Progenitor cell of endocrine pancreas (in vitro differentiated cells): ENCODE measurements around the gene OPALIN. TPM values are rescaled to one million over a fixed set of nuclear protein-coding genes. Genes with fewer than 3 reads are reported as not detected.

Source experiments
- DNase-seq: peaks from one replicate; pipeline ENCODE4 v3.0.0; 2021; ENCODE audit warnings: low spot score; ENCODE audit not compliant: unreplicated experiment
- H3K27ac Mint-ChIP-seq: 2 replicates; pipeline ENCODE4 v1.8.0; 2021; ENCODE audit warnings: mild to moderate bottlenecking, moderate library complexity, mixed read lengths
- H3K27me3 Mint-ChIP-seq: 2 replicates; pipeline ENCODE4 v1.8.0; 2021; ENCODE audit warnings: mixed read lengths
- H3K36me3 Mint-ChIP-seq: 2 replicates; pipeline ENCODE4 v1.8.0; 2022; ENCODE audit warnings: mixed read lengths; ENCODE audit not compliant: insufficient read depth
- H3K4me1 Mint-ChIP-seq: 2 replicates; pipeline ENCODE4 v1.8.0; 2021; ENCODE audit warnings: low read depth, mixed read lengths
- H3K4me3 Mint-ChIP-seq: 2 replicates; pipeline ENCODE4 v1.8.0; 2021; ENCODE audit warnings: low read depth, mild to moderate bottlenecking, moderate library complexity, mixed read lengths
- H3K9me3 Mint-ChIP-seq: 2 replicates; pipeline ENCODE4 v1.8.0; 2021; ENCODE audit warnings: low read depth, mixed read lengths
- total RNA-seq: library from RNA; stranded (reverse); gene quantifications from 2 replicates; pipeline ENCODE4 v1.2.1, GENCODE V29; 2021
- TF ChIP-seq, protein P1 (sequence below): fragments of 200-600 bp; sonication (generic); IDR thresholded peaks from one replicate; pipeline ENCODE4 v1.5.0; 2021; ENCODE audit warnings: antibody characterized with exemption, mild to moderate bottlenecking; ENCODE audit not compliant: unreplicated experiment

OPALIN gene
- total RNA-seq, 1 donor from 2014 or later: not detected

- Mint-ChIP-seq H3K27me3 (peaks cover 20% of the 10 kb centered on the region), H3K4me1 (peaks cover 7% of the 10 kb centered on the region), H3K4me3 (no peak overlapping the region), H3K27ac (no peak overlapping the region), H3K9me3 (no peaks in the 10 kb centered on the region), H3K36me3 (no peaks in the 10 kb centered on the region)
- DNase-seq: no peak
- TF ChIP-seq, protein P1, sequence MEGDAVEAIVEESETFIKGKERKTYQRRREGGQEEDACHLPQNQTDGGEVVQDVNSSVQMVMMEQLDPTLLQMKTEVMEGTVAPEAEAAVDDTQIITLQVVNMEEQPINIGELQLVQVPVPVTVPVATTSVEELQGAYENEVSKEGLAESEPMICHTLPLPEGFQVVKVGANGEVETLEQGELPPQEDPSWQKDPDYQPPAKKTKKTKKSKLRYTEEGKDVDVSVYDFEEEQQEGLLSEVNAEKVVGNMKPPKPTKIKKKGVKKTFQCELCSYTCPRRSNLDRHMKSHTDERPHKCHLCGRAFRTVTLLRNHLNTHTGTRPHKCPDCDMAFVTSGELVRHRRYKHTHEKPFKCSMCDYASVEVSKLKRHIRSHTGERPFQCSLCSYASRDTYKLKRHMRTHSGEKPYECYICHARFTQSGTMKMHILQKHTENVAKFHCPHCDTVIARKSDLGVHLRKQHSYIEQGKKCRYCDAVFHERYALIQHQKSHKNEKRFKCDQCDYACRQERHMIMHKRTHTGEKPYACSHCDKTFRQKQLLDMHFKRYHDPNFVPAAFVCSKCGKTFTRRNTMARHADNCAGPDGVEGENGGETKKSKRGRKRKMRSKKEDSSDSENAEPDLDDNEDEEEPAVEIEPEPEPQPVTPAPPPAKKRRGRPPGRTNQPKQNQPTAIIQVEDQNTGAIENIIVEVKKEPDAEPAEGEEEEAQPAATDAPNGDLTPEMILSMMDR: no peak
These were observed 37.0 kb downstream of the OPALIN start for GRCh38 chr10:96321822-96322221.

- Mint-ChIP-seq H3K4me1 (peaks cover 7% of the 10 kb centered on the region), H3K4me3 (no peak overlapping the region), H3K27me3 (peaks cover 8% of the 10 kb centered on the region), H3K27ac (no peak overlapping the region), H3K9me3 (no peaks in the 10 kb centered on the region), H3K36me3 (no peaks in the 10 kb centered on the region)
- no peak for DNase-seq
- TF ChIP-seq, protein P1: no peak
These were observed 38.9 kb downstream of the OPALIN start for GRCh38 chr10:96319754-96320474.

DNA sequence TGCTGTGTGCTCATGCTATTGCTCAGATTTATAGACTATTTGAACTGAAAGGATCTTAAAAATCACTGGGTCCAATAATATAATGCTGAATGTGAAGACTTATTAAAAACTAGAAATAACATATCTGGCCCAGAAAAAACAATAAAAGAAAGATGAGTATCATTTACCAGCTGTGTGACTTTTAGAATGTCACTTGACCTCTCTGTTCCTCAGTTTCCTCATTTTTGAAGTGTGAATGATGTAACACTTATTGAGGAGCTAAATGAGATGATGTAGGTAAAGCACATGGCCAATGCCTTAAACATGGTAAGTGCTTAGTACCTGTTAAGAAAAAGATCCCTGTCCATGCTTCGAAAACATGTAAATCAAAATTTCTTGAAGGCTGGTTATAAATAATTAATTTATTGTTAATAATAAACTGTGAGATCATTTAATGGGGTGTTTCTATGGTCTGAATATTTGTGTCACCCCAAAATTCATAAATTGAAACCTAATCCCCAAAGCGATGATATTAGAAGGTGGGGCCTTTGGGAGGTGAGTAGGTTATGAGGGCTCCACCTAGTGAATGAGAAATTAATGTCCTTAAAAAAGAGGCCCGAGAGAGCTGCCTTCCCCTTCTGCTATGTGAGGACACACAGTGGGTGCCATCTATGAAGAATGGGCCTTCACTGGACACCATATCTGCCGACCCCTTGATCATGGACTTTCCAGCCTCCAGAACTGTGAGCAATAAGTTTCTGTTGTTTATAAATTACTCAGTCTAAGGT lies 41.6 kb downstream of the OPALIN start:
- Mint-ChIP-seq H3K27me3 (no peaks in the 10 kb centered on the region), H3K27ac (no peak overlapping the region), H3K9me3 (no peaks in the 10 kb centered on the region), H3K4me1 (no peaks in the 10 kb centered on the region), H3K36me3 (no peaks in the 10 kb centered on the region), H3K4me3 (no peak overlapping the region)
- no peak for DNase-seq
- TF ChIP-seq, protein P1: no peak

GRCh38 chr10:96313344-96313743 lies 45.5 kb downstream of the OPALIN start:
- H3K4me1 Mint-ChIP-seq: peaks cover 2% of the 10 kb centered on the region
- no peak for DNase-seq
- no peaks in the 10 kb centered on the region for H3K9me3 Mint-ChIP-seq
- H3K27me3 Mint-ChIP-seq: no peaks in the 10 kb centered on the region
- no peaks in the 10 kb centered on the region for H3K36me3 Mint-ChIP-seq
- H3K27ac Mint-ChIP-seq: no peak overlapping the region
- TF ChIP-seq, protein P1: no peak
- H3K4me3 Mint-ChIP-seq: no peak overlapping the region

DNA sequence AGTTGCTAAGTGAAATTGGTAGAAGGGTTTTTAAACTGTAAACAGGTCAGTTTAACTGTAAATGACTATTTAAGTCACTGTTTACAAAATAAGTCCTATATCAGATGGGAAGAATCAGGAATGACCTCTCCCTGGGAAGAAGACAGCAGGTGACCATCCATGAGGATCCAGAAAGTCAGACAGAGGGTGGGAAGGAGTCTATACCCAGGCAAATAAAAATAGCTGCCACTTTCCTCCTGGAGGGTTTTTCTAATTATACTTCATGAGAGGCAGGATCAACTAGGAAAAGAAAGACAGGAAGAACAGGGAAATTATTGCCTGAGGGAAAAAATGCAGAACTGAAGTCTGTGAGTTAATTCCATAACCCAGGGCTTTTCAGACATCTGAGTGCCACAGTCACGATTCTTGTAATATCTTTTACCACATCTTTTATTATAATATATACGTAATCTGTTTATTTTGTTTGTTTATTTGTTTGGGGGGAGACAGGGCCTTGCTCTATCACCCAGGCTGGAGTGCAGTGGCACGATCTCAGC lies 47.6 kb downstream of the OPALIN start:
- H3K9me3 Mint-ChIP-seq: no peaks in the 10 kb centered on the region
- H3K4me1 Mint-ChIP-seq: peaks cover 2% of the 10 kb centered on the region
- no peak overlapping the region for H3K4me3 Mint-ChIP-seq
- DNase-seq: no peak
- H3K36me3 Mint-ChIP-seq: no peaks in the 10 kb centered on the region
- no peaks in the 10 kb centered on the region for H3K27me3 Mint-ChIP-seq
- TF ChIP-seq, protein P1: no peak
- H3K27ac Mint-ChIP-seq: no peak overlapping the region
